GM20000 (cell line): ENCODE measurements around the gene CPO.

ENCODE experiments used
- DNase-seq: peaks from one replicate; pipeline ENCODE4 v3.0.0; 2012; ENCODE audit warnings: low spot score
- TF ChIP-seq, protein P1 (sequence below): IDR thresholded peaks from 2 replicates; pipeline ENCODE4 v1.5.1; 2012; ENCODE audit warnings: mild to moderate bottlenecking, control low read depth; ENCODE audit errors: extremely low read depth, missing control alignments

The CPO gene

GRCh38 chr2:206955253-206955652, 15.9 kb downstream of the CPO start:
- TF ChIP-seq, protein P1, sequence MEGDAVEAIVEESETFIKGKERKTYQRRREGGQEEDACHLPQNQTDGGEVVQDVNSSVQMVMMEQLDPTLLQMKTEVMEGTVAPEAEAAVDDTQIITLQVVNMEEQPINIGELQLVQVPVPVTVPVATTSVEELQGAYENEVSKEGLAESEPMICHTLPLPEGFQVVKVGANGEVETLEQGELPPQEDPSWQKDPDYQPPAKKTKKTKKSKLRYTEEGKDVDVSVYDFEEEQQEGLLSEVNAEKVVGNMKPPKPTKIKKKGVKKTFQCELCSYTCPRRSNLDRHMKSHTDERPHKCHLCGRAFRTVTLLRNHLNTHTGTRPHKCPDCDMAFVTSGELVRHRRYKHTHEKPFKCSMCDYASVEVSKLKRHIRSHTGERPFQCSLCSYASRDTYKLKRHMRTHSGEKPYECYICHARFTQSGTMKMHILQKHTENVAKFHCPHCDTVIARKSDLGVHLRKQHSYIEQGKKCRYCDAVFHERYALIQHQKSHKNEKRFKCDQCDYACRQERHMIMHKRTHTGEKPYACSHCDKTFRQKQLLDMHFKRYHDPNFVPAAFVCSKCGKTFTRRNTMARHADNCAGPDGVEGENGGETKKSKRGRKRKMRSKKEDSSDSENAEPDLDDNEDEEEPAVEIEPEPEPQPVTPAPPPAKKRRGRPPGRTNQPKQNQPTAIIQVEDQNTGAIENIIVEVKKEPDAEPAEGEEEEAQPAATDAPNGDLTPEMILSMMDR = no peak

GRCh38 chr2:206958261-206958660, 18.9 kb downstream of the CPO start:
- DNase-seq = no peak
- TF ChIP-seq, protein P1 = no peak

More at GRCh38 chr2:206955253-206955652, 15.9 kb downstream of the CPO start:
- DNase-seq = no peak

GRCh38 chr2:206962966-206963365, 23.6 kb downstream of the CPO start:
- TF ChIP-seq, protein P1 = no peak
- DNase-seq = no peak

DNA sequence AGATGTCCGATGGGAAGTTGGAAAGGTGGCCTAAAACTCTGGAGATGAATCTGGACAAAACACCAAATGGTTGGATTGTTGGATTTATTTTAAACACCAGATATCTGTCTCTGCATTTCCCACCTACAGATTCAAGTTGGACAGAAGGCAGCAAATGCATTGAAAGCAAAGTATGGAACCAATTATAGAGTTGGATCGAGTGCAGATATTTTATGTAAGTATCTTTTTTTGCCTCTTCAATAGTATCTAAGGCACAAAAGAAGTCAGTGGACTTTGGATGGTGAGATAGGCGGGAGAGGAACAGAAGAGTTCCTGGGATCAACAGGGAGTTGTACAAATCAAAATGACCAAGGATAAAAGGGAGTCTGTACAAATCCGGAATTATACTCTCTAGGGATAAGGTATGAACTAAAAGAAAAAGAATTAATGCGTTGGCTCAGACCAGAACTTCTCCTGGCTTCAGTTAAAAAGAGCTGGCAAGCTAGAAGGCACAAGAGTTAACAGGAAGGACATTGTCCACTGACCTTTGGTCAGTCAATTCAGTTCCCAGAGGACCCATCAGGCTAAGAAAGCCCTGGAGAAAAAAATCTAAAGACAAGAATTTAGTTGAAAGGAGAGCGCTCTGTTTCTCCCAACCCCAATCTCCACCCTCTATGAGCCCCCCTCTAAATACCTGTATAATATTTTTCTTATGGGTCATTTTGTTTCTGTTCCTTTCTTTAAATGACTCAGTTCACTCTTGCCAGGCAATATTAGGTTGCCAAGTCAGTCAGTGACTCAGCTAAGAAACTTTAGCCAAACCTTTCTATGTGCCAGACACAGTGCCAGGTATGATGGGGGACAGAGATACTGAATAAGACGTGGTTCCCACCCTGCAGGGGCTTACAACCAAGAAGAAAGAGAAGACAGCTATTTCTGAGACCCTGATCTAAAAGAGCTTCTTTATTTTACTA, 29.1 kb downstream of the CPO start:
- TF ChIP-seq, protein P1 = no peak
- no peak for DNase-seq

GRCh38 chr2:206969192-206969591, 29.9 kb downstream of the CPO start:
- DNase-seq = no peak
- TF ChIP-seq, protein P1 = no peak

DNA sequence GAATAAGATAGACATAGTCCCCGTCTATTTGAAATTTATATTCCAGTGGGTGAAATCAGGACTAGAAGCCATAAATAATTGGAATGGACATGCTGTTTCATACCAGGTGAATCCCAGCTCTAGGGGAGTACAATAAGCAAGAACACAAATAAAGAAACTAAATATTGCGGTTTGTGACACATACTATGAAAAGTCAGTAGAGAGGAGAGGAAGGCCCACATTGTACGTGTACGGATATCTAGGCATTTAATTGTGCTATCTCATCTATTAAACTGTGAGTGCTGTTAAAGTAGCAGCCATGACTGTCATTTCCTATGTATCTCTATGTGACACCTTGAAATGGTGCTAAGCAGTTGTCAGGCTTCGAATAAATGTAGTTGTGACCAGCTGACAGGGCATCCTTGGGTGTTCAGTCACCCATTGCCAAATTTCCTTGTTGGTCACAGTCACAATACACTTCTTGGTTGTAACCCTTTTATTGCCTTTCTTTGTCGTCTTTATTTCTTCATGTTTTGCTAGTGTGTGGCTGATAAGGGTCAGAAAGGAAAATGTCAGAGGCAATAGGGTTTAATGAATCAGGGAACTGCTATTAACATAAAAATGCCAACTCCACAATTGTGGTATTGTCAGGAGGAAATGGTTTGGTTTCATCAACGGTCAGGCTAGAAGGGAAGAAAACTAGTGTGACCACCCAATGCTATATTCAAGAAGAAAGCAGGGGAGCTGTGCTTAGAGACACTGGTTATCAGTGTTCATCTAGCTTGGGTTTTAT, 31.5 kb downstream of the CPO start:
- DNase-seq = no peak
- TF ChIP-seq, protein P1 = no peak

- no peak for DNase-seq
- TF ChIP-seq, protein P1 = no peak
These were observed 32.5 kb downstream of the CPO start for GRCh38 chr2:206971805-206972204.
